WTC11 (cell line): ENCODE results near the gene LILRB3.

Experiments used
- ATF6 ChIP-seq: sonication (generic); formaldehyde crosslinking; IDR thresholded peaks from 2 replicates; pipeline ENCODE4 v1.8.1; 2023; ENCODE audit warnings: mild to moderate bottlenecking, missing genetic modification reagents
- CBFB ChIP-seq: sonication (generic); formaldehyde crosslinking; IDR thresholded peaks from 2 replicates; pipeline ENCODE4 v1.8.1; 2022; ENCODE audit warnings: mild to moderate bottlenecking, low read depth, missing genetic modification reagents
- CREB1 ChIP-seq: sonication (generic); formaldehyde crosslinking; IDR thresholded peaks from 2 replicates; pipeline ENCODE4 v1.8.0; 2023; ENCODE audit warnings: mild to moderate bottlenecking, missing genetic modification reagents
- ERG ChIP-seq: fragments of 250-450 bp; sonication (Bioruptor Pico); IDR thresholded peaks from 2 replicates; pipeline ENCODE4 v1.8.0; 2021; ENCODE audit warnings: mild to moderate bottlenecking
- ETV6 ChIP-seq: sonication (generic); formaldehyde crosslinking; IDR thresholded peaks from 2 replicates; pipeline ENCODE4 v1.8.1; 2022; ENCODE audit warnings: mild to moderate bottlenecking, missing genetic modification reagents
- JAZF1 ChIP-seq: fragments of 250-450 bp; sonication (Bioruptor Pico); IDR thresholded peaks from 2 replicates; pipeline ENCODE4 v1.9.0; 2021; ENCODE audit warnings: moderate library complexity, mild to moderate bottlenecking, inconsistent platforms
- JUN ChIP-seq: sonication (generic); formaldehyde crosslinking; IDR thresholded peaks from 2 replicates; pipeline ENCODE4 v1.8.0; 2023; ENCODE audit warnings: mild to moderate bottlenecking, missing genetic modification reagents
- NR1H2 ChIP-seq: sonication (generic); formaldehyde crosslinking; IDR thresholded peaks from 2 replicates; pipeline ENCODE4 v1.9.0; 2021; ENCODE audit warnings: mild to moderate bottlenecking, moderate library complexity, missing genetic modification reagents
- NR3C1 ChIP-seq: sonication (generic); formaldehyde crosslinking; conservative IDR thresholded peaks from 2 replicates; pipeline ENCODE4 v1.8.1; 2023; ENCODE audit warnings: low read depth, mild to moderate bottlenecking, missing genetic modification reagents
- TF ChIP-seq, protein P1 (sequence below): fragments of 200-600 bp; IDR thresholded peaks from 2 replicates; pipeline ENCODE4 v1.8.0; 2022; ENCODE audit warnings: antibody characterized with exemption
- TF ChIP-seq, protein P2 (sequence below): sonication (generic); formaldehyde crosslinking; conservative IDR thresholded peaks from 2 replicates; pipeline ENCODE4 v1.8.1; 2022; ENCODE audit warnings: mild to moderate bottlenecking, missing genetic modification reagents
- TF ChIP-seq, protein P3 (sequence below): sonication (generic); formaldehyde crosslinking; IDR thresholded peaks from 2 replicates; pipeline ENCODE4 v1.8.1; 2023; ENCODE audit warnings: mild to moderate bottlenecking, missing genetic modification reagents, borderline replicate concordance
- TF ChIP-seq, protein P4 (sequence below): sonication (generic); formaldehyde crosslinking; IDR thresholded peaks from 2 replicates; pipeline ENCODE4 v1.8.0; 2022; ENCODE audit warnings: mild to moderate bottlenecking, missing genetic modification reagents

DNA sequence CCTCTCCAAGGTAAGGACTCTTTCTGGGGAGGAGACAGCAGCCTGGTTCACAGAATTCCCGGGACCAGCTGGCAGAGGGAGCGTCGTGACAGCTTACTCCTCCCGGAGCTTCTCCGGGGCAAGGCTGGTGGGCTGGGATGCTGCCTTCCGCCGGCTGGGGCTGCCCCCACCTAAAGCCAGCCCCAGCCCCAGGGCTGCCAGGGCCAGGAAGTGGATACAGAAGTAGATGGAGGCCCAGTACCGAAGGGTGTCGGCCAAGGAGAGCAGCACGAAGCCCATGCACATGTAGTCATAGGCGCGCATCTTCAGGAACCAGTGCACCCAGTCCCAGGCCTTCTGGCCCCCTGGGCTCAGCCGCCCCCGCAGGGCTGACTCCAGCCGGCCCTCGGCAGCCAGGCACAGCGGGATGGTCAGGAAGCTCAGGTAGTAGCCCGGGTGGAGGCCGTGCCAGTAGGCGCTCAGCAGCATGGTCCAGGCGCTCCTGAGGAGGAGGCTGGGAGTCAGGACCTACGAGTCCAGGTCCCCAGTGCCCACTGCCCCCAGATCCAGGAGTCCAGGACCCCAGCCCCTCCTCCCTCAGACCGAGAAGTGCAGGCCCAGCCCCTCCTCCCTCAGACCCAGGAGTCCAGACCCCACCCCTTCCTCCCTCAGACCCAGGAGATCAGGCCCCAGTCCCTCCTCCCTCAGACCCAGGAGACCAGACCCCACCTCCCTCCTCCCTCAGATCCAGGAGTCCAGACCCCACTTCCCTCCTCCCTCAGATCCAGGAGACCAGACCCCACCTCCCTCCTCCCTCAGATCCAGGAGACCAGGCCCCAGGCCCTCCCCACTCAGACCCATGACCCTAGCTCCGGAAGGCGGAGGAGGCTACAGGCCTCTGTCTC, 48.6 kb downstream of the LILRB3 start:
- TF ChIP-seq, protein P1, sequence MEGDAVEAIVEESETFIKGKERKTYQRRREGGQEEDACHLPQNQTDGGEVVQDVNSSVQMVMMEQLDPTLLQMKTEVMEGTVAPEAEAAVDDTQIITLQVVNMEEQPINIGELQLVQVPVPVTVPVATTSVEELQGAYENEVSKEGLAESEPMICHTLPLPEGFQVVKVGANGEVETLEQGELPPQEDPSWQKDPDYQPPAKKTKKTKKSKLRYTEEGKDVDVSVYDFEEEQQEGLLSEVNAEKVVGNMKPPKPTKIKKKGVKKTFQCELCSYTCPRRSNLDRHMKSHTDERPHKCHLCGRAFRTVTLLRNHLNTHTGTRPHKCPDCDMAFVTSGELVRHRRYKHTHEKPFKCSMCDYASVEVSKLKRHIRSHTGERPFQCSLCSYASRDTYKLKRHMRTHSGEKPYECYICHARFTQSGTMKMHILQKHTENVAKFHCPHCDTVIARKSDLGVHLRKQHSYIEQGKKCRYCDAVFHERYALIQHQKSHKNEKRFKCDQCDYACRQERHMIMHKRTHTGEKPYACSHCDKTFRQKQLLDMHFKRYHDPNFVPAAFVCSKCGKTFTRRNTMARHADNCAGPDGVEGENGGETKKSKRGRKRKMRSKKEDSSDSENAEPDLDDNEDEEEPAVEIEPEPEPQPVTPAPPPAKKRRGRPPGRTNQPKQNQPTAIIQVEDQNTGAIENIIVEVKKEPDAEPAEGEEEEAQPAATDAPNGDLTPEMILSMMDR: no peak
- TF ChIP-seq ERG: no peak
- no peak for TF ChIP-seq JUN (CRISPR knock-in tag)
- no peak for TF ChIP-seq CBFB (CRISPR knock-in tag)
- no peak for TF ChIP-seq CREB1 (CRISPR knock-in tag)
- TF ChIP-seq ETV6: no peak
- no peak for TF ChIP-seq NR1H2 (CRISPR knock-in tag)
- TF ChIP-seq NR3C1: no peak
- TF ChIP-seq, protein P2, sequence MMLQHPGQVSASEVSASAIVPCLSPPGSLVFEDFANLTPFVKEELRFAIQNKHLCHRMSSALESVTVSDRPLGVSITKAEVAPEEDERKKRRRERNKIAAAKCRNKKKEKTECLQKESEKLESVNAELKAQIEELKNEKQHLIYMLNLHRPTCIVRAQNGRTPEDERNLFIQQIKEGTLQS (CRISPR knock-in tag): no peak
- TF ChIP-seq JAZF1: no peak
- no peak for TF ChIP-seq ATF6 (CRISPR knock-in tag)
- TF ChIP-seq, protein P3, sequence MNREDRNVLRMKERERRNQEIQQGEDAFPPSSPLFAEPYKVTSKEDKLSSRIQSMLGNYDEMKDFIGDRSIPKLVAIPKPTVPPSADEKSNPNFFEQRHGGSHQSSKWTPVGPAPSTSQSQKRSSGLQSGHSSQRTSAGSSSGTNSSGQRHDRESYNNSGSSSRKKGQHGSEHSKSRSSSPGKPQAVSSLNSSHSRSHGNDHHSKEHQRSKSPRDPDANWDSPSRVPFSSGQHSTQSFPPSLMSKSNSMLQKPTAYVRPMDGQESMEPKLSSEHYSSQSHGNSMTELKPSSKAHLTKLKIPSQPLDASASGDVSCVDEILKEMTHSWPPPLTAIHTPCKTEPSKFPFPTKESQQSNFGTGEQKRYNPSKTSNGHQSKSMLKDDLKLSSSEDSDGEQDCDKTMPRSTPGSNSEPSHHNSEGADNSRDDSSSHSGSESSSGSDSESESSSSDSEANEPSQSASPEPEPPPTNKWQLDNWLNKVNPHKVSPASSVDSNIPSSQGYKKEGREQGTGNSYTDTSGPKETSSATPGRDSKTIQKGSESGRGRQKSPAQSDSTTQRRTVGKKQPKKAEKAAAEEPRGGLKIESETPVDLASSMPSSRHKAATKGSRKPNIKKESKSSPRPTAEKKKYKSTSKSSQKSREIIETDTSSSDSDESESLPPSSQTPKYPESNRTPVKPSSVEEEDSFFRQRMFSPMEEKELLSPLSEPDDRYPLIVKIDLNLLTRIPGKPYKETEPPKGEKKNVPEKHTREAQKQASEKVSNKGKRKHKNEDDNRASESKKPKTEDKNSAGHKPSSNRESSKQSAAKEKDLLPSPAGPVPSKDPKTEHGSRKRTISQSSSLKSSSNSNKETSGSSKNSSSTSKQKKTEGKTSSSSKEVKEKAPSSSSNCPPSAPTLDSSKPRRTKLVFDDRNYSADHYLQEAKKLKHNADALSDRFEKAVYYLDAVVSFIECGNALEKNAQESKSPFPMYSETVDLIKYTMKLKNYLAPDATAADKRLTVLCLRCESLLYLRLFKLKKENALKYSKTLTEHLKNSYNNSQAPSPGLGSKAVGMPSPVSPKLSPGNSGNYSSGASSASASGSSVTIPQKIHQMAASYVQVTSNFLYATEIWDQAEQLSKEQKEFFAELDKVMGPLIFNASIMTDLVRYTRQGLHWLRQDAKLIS (CRISPR knock-in tag): no peak
- TF ChIP-seq, protein P4, sequence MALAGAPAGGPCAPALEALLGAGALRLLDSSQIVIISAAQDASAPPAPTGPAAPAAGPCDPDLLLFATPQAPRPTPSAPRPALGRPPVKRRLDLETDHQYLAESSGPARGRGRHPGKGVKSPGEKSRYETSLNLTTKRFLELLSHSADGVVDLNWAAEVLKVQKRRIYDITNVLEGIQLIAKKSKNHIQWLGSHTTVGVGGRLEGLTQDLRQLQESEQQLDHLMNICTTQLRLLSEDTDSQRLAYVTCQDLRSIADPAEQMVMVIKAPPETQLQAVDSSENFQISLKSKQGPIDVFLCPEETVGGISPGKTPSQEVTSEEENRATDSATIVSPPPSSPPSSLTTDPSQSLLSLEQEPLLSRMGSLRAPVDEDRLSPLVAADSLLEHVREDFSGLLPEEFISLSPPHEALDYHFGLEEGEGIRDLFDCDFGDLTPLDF (CRISPR knock-in tag): no peak
